Ascending aorta (tissue), 2 donors: Measurements from ENCODE around the gene BMP6. TPM values are rescaled to one million over a fixed set of nuclear protein-coding genes. Genes with fewer than 3 reads are reported as not detected.

Source experiments
- DNase-seq, 2 donors: peaks; one replicate each; pipeline ENCODE4 v3.0.0-alpha.2; 2019; ENCODE audit warnings: low spot score in 2 of 2
- H3K27ac ChIP-seq, 2 donors: fragments of 200-600 bp; sonication (generic); one replicate each; pipeline ENCODE4 v1.5.1; 2016 to 2017; ENCODE audit warnings: mild to moderate bottlenecking in 1 of 2
- H3K27me3 ChIP-seq: fragments of 200-600 bp; sonication (generic); one replicate; pipeline ENCODE4 v1.5.1; 2017
- H3K36me3 ChIP-seq, 2 donors: fragments of 200-600 bp; sonication (generic); one replicate each; pipeline ENCODE4 v1.5.1; 2016
- H3K4me1 ChIP-seq, 2 donors: fragments of 200-600 bp; sonication (generic); one replicate each; pipeline ENCODE4 v1.5.1; 2016 to 2017; ENCODE audit warnings: mild to moderate bottlenecking in 1 of 2
- H3K4me3 ChIP-seq, 2 donors: fragments of 200-600 bp; sonication (generic); one replicate each; pipeline ENCODE4 v1.5.1; 2016 to 2017; ENCODE audit warnings: mild to moderate bottlenecking in 1 of 2
- H3K9me3 ChIP-seq, 2 donors: fragments of 200-600 bp; sonication (generic); one replicate each; pipeline ENCODE4 v1.5.1; 2016
- intact Hi-C: fragments of 100-400 bp; cut with DNase I; formaldehyde crosslinking; loops from one replicate; pipeline ENCODE4 v1.15.1; 2023
- total RNA-seq: library from RNA; depleted of rRNA; stranded (reverse); fragments of >200 nt; gene quantifications from one replicate; pipeline ENCODE4 v1.1.0, GENCODE V29; 2016
- TF ChIP-seq, protein P1 (sequence below), 3 experiments: fragments of 200-600 bp in 2 of 3; fragments of 450-650 bp in 1 of 3; sonication (generic) in 2 of 3; IDR thresholded peaks; one replicate each; pipeline ENCODE4 v1.5.1; 2016 to 2019; ENCODE audit warnings: antibody characterized with exemption in 3 of 3, mild to moderate bottlenecking in 1 of 3, moderate library complexity in 1 of 3

Gene BMP6
- total RNA-seq, 1 donor from 2014 or later: 16.0 TPM

DNA sequence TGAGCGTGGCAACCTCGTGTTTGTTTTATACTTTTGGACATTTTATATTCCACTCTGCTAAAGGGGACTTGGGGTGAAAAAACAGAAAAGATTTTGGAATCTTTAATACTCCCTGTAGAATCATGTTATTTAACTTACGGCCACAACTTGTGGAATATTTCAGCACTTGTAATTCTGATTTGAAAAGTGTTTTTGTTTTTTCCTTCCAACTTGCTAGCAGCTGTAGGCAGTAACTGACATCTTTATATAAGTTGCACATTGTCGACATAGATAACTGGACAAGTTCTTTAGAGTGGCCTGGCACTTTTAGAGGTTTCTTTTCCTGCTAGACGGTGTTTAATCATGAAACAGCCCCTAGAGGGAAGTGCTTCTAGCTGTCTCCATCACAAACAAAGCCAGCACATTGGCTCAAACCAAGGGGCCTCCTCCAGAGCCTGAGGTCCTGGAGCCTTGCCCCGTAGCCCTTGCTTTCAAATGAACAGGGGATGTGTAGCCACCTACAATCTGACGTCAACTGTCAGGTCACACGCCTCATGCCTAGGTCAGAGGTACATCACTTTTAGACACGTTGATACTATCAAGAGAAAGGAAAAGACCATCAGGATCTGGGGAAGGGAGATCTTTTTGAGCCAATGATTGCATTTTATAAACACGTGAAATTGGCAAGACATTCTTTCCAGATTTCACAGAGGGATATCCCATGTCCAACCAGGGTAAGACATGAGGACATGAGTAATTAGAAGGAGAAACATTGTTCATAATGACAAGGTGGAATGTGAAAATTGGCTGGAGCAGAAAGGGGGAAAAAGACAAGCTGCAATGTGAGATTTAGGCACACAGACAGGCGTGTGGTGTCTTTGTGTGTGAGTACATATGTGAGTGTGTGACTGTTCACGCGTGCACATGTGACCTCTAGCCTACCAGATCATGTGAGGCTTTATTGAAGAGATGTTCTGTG lies 92.6 kb downstream of the BMP6 start:
- H3K36me3 ChIP-seq: no peaks in the 10 kb centered on the region
- TF ChIP-seq, protein P1, sequence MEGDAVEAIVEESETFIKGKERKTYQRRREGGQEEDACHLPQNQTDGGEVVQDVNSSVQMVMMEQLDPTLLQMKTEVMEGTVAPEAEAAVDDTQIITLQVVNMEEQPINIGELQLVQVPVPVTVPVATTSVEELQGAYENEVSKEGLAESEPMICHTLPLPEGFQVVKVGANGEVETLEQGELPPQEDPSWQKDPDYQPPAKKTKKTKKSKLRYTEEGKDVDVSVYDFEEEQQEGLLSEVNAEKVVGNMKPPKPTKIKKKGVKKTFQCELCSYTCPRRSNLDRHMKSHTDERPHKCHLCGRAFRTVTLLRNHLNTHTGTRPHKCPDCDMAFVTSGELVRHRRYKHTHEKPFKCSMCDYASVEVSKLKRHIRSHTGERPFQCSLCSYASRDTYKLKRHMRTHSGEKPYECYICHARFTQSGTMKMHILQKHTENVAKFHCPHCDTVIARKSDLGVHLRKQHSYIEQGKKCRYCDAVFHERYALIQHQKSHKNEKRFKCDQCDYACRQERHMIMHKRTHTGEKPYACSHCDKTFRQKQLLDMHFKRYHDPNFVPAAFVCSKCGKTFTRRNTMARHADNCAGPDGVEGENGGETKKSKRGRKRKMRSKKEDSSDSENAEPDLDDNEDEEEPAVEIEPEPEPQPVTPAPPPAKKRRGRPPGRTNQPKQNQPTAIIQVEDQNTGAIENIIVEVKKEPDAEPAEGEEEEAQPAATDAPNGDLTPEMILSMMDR (IDR thresholded peaks at IDR 0.05): no peak
- no peak overlapping the region for H3K4me3 ChIP-seq
- no peak for DNase-seq
- intact Hi-C loops: no loop called here
- H3K27me3 ChIP-seq: no peaks in the 10 kb centered on the region
- no peaks in the 10 kb centered on the region for H3K4me1 ChIP-seq
- no peaks in the 10 kb centered on the region for H3K9me3 ChIP-seq
- no peak overlapping the region for H3K27ac ChIP-seq

DNA sequence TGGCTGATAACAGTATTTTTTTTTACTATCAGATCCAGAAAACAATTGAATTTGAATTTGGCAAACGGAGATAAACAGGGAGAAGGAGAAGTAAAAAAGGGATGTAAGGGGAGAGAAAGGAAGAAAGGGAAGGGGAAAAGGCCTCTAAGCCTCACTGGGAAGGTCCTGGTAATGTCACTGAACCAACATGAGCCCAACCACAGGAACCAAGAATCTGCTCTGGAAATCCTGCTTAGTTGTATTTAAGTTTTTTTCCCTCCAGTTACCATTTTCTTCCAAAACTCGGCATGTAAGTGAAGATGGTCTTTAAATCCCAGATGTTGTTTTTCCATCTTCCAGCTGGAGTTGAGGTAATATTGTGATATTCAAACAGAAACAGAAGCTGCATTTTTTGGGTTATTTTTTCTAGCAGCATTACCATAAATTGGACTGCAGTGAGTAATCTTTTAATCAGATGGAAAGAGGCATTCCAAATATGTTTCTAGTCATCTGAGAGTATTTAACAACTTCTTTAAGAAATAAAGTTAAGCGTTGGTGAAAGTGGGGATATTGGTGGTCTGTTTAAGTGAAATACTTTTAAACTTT lies 93.6 kb downstream of the BMP6 start:
- no peak for DNase-seq
- Histone ChIP-seq H3K27me3 (no peaks in the 10 kb centered on the region), H3K4me1 (no peaks in the 10 kb centered on the region), H3K9me3 (no peaks in the 10 kb centered on the region), H3K27ac (no peak overlapping the region), H3K36me3 (no peaks in the 10 kb centered on the region), H3K4me3 (no peak overlapping the region)
- intact Hi-C loops: no loop called here
- TF ChIP-seq, protein P1 (IDR thresholded peaks at IDR 0.05): no peak

DNA sequence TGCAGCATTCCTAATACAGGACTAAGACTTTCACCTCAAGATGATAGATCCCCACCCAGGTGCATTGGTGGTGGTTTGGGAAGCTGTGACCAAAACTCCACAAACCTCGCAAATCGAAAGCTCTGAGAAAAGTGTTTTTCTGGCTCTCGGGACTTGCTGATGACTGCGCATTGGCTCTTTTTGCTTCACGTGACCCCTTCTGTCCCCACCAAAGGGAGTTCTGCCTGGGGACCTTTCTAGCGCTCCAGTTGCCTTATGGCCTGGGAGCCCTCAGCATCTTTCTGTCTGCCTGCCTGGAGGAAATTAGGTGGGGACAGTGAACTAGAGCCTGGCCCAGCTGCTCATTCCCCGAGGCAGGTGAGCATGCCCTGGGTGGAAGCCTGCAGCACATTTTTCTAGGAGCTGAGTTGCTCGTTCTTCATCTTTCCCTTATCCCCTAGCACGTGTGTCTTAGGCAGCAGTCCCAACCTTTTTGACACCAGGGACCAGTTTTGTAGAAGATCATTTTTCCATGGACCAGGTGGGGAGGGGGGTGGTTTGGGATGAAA lies 94.5 kb downstream of the BMP6 start:
- TF ChIP-seq, protein P1 (IDR thresholded peaks at IDR 0.05): no peak
- intact Hi-C loops: no loop called here
- DNase-seq: no peak
- Histone ChIP-seq H3K4me3 (no peak overlapping the region), H3K9me3 (no peaks in the 10 kb centered on the region), H3K4me1 (no peaks in the 10 kb centered on the region), H3K36me3 (no peaks in the 10 kb centered on the region), H3K27ac (no peak overlapping the region), H3K27me3 (no peaks in the 10 kb centered on the region)

DNA sequence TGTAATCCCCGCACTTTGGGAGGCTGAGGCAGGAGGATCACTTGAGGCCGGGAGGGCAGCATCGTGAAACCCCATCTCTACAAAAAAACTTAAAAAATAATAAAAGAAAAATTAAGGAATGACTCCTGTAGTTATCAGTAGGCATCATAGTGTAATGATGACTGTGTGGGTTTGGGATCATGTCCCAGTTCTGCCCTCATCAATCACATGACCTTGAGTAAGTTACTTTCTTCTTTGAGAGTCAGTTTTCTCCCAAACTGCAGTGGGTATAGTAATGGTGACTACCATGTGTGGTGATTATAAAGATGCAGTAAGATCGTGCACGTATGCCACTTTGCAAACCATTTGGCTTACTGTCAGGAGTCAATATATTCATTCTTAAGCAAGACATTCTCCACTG lies 95.5 kb downstream of the BMP6 start:
- no peaks in the 10 kb centered on the region for H3K4me1 ChIP-seq
- no peaks in the 10 kb centered on the region for H3K27me3 ChIP-seq
- TF ChIP-seq, protein P1 (IDR thresholded peaks at IDR 0.05): no peak
- DNase-seq: no peak
- intact Hi-C loops: no loop called here
- no peaks in the 10 kb centered on the region for H3K9me3 ChIP-seq
- H3K36me3 ChIP-seq: no peaks in the 10 kb centered on the region
- H3K4me3 ChIP-seq: no peak overlapping the region
- H3K27ac ChIP-seq: no peak overlapping the region

DNA sequence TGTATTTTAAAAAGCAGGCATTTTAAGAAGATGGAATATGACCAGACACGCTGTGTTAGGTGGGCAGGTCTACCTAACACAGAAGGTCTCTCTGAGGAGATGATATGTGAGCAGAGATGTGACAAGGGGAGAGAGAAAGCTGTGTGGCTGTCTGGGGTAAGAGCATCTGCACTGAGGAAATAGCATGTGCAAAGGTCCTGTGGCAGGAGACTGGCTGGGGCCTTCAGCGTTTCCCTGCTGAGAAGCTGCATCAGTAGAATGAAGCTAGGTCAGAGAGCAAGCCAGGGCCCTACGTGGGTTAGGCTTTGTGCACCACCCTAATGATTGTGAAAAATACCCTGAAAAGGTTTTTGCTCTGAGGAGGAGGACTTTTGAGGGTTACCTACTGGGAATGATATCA lies 97.7 kb downstream of the BMP6 start:
- Histone ChIP-seq H3K4me1 (no peaks in the 10 kb centered on the region), H3K36me3 (no peaks in the 10 kb centered on the region), H3K27ac (no peak overlapping the region), H3K27me3 (no peaks in the 10 kb centered on the region), H3K4me3 (no peak overlapping the region), H3K9me3 (no peaks in the 10 kb centered on the region)
- intact Hi-C loops: no loop called here
- no peak for DNase-seq
- TF ChIP-seq, protein P1 (IDR thresholded peaks at IDR 0.05): no peak
